DMS 273 (cell line): ENCODE measurements around the gene DLG3.
"Not testable (repeated sequence)": the region's sequence is repeated elsewhere in the genome, so short reads cannot be mapped to it uniquely, and the experiment has no call there.

Experiments
- DNase-seq: peaks from one replicate; lab custom pipeline; 2025; ENCODE audit not compliant: unreplicated experiment; lab: John Stamatoyannopoulos, UW

The DLG3 gene

DNA sequence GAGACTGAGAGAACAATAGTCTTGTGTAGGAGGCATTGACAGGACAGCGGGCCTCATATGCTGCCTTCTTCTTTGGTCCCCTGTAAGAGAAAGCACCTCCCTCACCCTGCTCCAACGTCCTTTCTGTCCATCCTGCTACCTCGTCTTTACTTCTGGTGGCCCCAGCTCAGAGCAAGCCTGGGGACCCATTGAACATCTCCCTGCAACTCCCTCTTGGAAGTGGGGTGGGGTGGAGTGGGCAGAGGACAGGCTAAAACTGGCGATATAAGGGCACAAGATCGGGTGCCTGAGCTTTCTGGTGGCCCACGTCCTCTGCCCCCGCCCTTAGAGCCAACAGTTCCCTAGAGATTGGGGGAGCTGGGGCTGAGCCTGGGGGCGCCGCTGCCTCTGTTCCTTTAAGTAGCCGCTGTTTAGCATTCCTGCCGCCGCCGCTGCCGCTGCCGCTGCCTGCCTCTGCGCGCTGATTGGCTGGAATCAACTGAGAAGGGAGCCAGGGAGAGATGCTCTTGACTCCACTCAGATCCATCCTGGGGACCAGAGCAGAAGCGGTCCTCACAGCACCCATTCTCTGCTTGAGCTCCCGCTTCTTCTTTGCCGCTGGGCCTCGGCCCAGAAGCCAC is at the start of gene DLG3:
Gene DLG3 (plus strand): TSS at position 510 of the 620 bp plus-strand sequence. CDS start 367 bp downstream, outside the sequence.
- peak; percentile 62 for DNase-seq

DNA sequence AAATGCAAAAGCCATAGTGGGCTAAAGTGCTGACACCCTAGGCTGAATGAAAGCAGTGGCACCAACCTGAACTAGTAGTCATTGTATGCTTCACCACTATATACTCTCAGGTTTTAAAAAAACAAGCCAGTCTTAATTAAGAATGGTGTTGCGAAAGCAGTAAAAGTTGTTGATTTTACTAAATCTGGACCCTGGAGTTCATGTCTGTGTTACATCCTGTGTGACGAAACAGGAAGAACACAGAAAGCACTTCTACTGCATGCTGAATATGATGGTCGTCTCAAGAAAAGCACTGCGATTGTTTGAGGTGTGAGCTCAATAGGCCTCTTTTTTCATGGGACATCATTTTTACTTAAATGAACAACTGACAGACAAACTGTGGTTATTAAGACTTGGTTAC is 45.7 kb upstream of the DLG3 start:
- no peak for DNase-seq

DNA sequence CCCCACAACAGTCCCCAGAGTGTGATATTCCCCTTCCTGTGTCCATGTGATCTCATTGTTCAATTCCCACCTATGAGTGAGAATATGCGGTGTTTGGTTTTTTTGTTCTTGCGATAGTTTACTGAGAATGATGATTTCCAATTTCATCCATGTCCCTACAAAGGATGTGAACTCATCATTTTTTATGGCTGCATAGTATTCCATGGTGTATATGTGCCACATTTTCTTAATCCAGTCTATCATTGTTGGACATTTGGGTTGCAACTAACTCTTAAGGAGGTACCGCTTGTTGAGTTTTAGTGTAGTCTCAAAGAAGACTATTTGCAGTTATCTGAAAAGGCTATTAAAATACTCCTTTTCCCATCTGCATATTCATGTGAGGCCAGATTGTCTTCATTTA is 44.5 kb upstream of the DLG3 start:
- DNase-seq: not testable (repeated sequence)

DNA sequence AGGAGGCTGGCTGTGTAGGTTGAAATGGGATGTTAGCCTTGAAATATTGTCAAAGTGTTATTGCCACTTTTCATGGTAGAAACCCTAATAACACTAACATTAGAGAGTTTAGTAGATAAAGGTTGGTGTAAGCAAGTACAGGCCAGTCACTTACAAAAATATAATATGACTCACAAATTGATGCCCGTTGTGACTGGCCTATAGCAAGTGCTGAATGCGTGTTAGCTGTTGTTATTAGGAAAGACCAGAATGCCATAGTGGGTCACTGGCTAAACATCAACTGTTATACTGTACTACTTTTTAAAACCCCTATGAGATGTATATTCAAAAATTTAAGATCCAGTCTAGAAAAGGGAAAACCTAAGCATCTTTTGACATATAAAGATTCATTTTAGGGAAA is 41.9 kb upstream of the DLG3 start:
- DNase-seq: no peak

DNA sequence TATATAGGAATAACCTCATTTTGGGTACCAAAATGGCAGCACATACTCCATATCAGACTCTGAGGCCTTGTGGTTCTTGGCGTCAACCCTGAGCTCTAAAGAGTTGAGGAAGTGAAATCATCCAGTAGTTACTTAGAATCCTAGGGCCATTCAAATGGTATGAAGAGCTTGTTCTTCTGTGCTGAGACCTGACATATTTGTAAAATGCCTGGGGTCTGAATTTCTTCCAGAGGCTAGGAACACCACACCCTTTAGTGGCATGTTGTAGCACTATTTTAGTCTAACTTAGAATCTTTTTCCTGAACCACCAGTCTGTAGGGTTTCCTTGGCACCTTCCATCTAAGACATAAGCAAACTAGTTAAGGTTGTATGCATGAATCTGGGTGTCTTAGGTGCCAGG is 39.6 kb upstream of the DLG3 start:
- DNase-seq: no peak

DNA sequence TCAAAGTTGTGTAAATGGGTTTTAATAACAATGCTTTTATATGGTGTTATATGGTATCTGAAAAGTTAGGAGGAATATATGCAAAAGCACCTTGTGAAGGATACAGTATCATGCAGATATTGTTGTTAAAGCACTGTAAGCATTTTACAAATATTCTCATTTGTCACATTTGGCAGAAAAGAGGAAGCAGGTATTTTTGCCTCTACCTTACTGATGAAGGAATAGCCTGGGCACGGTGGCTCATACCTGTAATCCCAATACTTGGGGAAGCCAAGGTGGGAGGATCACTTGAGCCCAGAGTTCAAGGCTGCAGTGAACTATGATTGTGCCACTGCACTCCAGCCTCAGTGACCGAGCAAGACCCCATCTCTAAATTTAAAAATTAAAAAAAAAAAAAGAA is 33.7 kb upstream of the DLG3 start:
- DNase-seq: no peak

DNA sequence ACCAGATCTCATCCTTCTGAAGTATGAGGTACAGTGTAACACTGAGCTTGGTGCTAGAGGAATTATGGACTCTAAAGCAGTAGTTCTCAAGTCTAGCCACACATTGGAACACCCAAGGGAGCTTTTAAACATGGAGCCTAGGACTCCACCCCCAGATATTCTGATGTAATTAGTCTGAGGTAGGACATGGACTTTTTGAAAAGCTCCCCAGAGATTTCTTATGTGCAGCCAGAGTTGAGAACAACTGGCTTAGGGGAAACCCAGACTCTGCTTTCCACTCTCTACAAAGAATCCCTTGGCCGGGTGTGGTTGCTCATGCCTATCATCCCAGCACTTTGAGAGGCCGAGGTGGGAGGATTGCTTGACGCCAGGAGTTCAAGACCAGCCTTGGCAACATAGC is 33.2 kb upstream of the DLG3 start:
- no peak for DNase-seq

DNA sequence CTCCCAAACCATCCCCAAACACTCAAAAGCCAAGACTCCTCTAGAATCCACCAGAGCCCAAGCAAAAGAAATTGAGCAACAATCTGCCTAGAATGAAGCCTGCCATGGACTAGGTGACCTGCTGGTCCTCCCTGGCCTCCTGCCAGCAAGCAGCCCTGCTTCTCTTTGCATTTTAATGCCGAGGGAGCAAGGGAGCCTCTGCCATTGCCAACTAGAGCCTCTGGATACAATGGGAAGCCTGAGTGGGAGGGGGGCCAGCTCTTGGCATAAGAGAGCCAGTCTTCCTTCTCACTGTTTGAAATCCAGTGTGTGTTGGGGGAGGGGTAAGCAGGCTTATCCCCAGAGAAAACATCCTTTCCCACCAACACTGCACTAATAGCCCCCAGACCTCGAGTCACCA is 23.0 kb upstream of the DLG3 start:
- DNase-seq: peak; percentile 39

DNA sequence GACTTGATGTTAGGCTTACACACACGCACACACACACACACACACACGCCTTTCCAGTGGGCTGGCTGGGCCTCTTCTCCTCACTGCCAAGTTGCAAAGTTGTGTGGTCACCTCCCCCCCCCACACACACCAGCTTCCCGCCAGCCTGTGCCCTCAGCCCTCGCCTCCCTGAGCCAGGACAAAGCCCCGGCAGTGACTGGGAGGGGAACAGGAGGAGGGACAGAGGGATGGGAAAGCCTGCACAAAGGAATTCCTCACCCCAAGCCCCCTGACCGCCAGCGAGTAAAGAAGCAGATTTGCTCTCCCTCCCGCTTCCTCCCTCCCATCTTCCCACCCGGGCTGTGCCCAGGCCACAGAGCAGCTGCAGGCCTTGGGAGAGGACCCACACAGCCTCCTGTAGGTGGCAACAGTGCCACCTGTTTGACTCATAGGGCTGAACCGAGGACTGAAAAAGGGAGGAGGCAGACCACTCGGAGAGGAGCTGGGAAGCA is 21.7 kb upstream of the DLG3 start, which contains the start of gene GDPD2:
Gene GDPD2 (plus strand): TSS at position 464 of the 491 bp plus-strand sequence. CDS start 1,671 bp downstream, outside the sequence.
- DNase-seq: peak; percentile 70

DNA sequence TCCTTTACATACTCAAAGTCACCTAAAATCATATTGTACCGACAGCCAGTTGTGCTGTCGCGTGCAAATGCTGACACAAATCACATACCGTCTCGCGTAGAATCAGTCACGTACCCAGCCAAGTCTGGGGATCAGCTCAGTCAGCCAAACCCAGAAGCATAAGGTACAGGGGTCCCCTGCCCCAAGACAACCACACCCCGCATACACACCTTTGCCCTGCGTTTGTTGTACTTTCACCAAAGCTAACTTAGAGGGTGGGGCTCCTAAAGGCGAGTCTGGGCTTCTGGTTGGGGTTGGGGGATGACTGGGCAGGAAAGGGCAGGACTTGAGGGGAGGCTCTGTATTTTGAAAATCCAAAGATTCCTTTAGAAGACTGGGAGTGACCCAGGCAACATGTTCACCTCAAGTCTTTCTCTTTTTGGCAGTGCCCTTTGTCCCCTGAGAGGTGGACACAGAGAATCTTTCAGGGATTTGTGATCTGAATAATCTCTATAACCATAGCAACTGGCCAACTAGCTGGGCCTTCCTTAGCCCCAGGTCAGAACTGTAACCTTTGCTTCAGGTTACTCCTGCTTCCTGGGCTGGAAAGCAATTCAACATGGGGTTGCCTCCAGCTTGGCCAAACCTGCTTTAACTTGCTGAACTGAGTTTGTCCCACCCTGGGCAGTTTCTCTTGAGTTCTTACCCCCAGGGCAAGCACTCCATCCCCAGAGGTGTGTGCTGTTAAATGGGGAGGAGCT is 20.5 kb upstream of the DLG3 start:
- DNase-seq: no peak

DNA sequence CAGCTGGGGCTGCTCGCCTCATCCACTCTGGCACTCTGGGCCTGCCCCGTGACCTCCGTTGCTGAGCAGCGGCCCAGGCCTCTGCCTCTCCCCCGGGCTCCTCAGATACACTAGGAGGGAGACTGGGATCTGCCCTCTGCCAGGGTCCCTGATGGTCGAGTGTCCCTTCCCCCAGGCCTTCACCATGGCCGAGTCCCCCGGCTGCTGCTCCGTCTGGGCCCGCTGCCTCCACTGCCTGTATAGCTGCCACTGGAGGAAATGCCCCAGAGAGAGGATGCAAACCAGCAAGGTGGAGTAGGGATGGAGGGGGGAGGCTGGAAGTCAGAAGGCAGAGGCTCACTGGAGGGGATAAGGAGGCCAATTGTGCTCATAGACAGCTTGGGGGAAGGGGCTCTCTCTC is 19.8 kb upstream of the DLG3 start:
- no peak for DNase-seq

DNA sequence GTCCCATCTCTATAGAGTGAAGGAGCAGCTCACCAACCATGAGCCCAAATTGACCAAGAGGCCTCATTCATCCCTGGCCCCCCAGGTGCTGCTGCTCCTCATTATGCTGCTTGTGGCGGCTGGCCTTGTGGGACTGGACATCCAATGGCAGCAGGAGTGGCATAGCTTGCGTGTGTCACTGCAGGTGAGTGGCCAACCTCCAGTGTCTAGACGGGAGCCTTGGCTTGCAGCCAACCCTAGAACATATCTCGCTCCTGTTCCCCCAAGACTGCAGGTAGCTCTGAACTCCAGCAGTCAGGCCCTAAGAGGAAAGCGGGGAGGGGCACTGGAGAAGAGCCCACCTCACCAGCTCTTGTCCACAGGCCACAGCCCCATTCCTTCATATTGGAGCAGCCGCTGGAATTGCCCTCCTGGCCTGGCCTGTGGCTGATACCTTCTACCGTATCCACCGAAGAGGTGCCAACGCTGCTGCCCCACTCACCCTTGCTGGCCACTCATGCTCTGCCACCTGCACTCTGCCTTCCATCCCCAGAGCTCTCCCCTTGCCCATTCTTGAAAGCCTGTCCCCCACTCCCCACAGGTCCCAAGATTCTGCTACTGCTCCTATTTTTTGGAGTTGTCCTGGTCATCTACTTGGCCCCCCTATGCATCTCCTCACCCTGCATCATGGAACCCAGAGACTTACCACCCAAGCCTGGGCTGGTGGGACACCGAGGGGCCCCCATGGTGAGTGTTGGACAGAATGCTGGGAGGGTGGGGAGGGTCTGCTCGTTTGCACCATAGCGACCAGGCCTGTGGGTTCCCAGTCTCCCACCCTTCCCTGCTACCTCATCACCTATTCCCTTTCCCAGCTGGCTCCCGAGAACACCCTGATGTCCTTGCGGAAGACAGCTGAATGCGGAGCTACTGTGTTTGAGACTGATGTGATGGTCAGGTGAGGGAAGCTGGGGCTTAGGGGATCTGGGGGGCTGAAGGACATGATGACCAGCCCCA is 18.1 kb upstream of the DLG3 start:
- no peak for DNase-seq

DNA sequence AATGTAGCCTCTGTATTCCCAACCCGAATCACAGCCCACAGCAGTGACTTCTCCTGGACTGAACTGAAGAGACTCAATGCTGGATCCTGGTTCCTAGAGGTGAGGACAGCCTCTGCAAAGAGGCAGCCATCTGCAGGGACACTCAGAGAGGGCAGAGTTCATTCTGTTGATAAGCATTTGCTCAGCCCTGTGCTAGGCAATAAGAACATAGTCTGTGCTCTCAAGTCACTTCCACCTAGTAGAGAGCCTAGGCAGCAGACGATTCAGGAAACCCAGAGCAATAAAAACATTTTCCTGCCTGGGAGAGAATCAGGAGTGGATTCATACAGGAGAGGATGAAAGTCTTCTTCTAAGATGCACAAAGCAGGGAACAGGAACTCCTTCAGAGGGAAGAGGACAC is 17.3 kb upstream of the DLG3 start:
- no peak for DNase-seq

DNA sequence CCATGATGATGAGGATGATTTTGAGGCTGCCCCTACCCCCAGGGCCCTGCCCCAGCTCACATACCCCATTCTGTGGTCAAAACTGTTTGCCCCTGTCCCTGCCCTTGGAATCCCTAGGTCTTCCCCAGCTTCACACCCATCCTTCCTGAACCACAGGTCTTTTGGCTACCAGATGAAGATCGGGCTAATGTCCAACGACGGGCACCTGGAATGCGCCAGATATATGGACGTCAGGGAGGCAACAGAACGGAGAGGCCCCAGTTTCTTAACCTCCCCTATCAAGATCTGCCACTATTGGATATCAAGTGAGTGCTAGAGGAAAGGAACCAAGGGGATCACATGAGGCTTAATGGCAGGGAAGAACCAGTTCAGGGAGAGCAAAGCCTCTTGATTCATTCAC is 14.9 kb upstream of the DLG3 start:
- DNase-seq: no peak

DNA sequence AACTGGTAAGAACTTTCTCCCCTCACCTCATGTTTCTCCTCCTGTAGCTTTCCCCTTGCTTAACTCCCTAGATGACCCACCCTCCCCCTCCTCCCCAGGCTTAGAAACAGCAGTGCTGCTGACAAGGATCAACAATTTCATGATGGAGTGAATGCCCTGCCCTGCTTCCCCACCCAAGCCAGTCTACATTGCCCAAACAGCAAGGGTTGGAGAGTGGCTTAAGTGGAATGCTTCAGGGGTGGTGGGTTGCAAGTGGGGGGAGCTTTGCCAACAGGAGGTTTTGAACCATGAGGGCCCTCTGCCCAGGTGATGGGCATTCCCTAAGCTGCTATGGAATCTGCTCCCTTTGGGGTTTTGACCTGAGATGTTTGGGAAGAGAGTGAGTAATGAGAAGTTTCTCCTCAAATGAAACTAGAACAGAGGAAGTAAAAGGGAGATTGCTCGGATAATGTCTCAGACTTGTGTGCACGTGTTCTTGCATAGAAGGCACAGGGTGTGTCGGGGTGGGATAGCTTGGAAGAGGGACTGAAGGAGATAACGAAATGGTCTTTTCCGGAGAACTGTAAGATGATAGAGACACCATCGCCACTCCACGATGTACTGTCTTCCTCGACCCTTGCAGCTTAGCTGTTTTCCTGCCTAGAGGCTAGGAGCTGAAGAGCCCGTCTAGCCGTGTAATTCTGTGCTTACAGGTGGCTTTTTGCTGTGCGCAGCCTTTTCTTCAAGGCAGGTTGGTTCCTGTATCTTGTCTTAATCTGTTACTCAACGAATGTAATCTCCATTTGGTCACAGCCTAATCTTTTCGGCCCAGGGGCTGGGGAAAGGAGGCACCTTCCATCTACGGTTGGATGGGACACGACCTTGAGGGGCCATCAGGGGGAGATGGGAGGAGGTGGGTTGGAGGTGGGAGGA is 11.4 kb upstream of the DLG3 start:
- DNase-seq: no peak

DNA sequence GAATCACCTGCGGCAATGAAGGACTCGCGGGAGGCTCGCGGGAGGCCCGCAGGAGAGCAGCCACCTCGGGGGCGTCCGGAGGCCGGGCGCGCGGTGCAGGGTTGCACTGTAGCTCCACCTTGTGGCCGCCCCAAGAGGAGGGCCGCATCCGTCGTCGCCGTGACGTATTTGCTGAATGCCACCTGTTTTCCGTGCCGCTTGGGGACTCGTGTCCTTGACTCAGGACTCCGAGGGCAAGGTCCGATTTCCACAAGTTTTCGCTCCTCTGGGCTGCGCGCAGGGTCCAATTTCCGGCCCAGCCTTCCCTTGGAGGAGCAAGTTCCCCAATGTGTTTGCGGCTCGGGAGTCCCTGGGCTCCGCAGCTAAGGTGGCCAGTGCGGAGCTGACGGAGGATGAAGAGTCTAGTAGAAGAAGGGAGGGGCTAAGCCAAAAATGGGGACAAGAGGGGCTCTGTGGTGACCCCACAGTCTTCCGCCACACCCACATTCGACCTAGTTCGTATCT is 10.7 kb upstream of the DLG3 start:
- peak; percentile 79 for DNase-seq

DNA sequence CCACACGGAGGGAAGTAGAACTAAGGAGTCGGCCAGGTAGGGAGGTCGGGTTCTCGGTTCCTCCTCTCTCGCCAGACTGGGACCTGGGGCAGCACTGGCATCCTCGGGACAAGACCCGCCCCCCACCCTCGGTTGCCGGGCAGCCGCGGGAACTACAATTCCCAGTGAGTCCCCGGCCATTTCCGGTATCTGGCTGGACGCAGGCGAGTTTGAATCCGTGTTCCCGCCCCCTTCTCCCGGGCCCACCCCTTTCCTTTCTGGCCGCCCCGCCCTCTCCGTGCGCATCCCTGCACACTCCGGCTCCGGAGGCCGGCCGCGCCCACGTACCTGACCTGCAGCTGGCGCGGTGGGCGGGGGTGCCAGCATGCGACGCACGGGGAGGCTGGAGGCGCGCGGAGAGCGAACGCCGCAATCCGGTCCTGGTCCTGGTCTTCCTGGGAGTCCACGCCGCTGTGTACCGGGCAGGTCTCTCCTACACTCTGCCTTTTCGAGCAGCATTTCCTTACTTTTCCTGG is 10.2 kb upstream of the DLG3 start:
- peak; percentile 92 for DNase-seq

DNA sequence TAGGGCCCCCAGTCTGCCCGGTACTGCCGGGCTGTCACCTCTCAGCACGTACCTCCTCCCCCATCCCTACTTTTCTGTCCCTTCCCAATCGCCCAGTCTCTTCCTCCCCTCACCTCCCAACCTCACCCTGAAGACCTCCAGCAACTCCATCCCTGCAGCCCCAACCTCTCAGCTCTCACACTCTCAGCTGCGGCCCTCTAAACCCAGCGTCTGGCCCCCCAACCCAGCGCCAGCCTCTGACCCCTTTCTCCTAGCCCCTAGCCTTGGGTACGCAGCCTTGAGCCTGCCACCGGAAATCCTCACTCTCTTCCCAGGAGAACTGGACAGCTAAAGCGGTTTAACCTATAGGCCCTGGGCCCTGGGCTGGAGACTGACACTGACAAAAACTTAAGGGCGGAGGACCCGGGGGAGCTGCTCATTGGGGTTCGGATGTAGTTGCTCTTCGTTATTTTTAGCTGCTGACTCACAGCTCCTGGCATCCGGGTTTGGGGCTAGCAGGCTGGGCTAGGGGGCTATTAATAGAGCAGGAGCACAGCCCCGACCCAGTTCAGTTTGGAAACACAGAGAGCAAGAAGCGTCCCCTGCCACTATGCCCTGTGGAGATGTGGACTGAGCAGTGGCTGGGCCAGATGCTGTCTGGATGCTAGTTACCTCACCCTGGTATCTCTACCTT is 9.6 kb upstream of the DLG3 start:
- DNase-seq: no peak

DNA sequence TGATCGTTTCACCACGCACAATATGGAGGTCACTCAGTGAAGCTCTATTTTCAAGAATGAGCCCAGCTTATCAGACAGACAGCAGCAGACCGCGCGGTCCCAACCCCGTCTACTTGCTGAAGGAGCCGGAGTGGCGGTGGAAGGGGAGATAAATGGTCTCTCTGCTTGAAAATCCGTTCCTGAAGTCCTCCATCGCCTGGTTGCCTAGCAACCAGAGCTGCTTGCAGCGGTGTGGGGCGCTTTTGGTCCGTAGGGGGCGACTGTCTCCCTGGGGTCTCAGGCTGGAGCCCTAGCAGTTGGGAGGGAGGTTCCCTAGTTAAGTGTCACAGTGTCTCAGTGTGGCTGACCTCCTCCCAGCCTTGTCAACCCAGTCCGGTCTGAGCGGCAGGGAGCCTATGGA is 8.3 kb upstream of the DLG3 start:
- peak; percentile 83 for DNase-seq
